Vagina (tissue), 2 donors: ENCODE data around the gene DDX43.

Experiments
- CTCF ChIP-seq, 3 experiments: fragments of 450-650 bp in 2 of 3; fragments of 200-600 bp in 1 of 3; sonication (generic) in 1 of 3; IDR thresholded peaks; one replicate each; pipeline ENCODE4 v1.5.1; 2017 to 2019; ENCODE audit warnings: antibody characterized with exemption in 3 of 3, mild to moderate bottlenecking in 2 of 3, moderate library complexity in 2 of 3
- POLR2A ChIP-seq, 2 donors: fragments of 450-650 bp; IDR thresholded peaks; one replicate each; pipeline ENCODE4 v1.6.1; 2017; ENCODE audit warnings: antibody characterized with exemption in 2 of 2, mild to moderate bottlenecking in 2 of 2, moderate library complexity in 2 of 2

- no peak for TF ChIP-seq POLR2A (IDR thresholded peaks at IDR 0.05)
- TF ChIP-seq CTCF (IDR thresholded peaks at IDR 0.05) = no peak
These were observed 6.0 kb downstream of the DDX43 start for GRCh38 chr6:73400656-73401055.
